Type B pancreatic cell (in vitro differentiated cells): ENCODE results near the gene TMEM178B. TPM values are rescaled to one million over a fixed set of nuclear protein-coding genes. Genes with fewer than 3 reads are reported as not detected.
"Not testable (repeated sequence)": the region's sequence is repeated elsewhere in the genome, so short reads cannot be mapped to it uniquely, and the experiment has no call there.

ENCODE experiments used
- DNase-seq: peaks from one replicate; pipeline ENCODE4 v3.0.0; 2021; ENCODE audit warnings: mixed read lengths; ENCODE audit not compliant: unreplicated experiment; ENCODE audit errors: extremely low spot score
- H3K27ac Mint-ChIP-seq: 2 replicates; pipeline ENCODE4 v1.8.0; 2021; ENCODE audit warnings: mild to moderate bottlenecking, mixed read lengths
- H3K27me3 Mint-ChIP-seq: 2 replicates; pipeline ENCODE4 v1.8.0; 2021; ENCODE audit warnings: mixed read lengths
- H3K36me3 Mint-ChIP-seq: 2 replicates; pipeline ENCODE4 v1.8.0; 2021; ENCODE audit warnings: mixed read lengths
- H3K4me1 Mint-ChIP-seq: one replicate; pipeline ENCODE4 v1.8.0; 2021; ENCODE audit warnings: mixed read lengths; ENCODE audit not compliant: unreplicated experiment
- H3K4me3 Mint-ChIP-seq: 2 replicates; pipeline ENCODE4 v1.8.0; 2021; ENCODE audit warnings: mild to moderate bottlenecking, mixed read lengths
- H3K9me3 Mint-ChIP-seq: 2 replicates; pipeline ENCODE4 v1.8.0; 2021; ENCODE audit warnings: mixed read lengths
- CTCF ChIP-seq: fragments of 200-600 bp; sonication (generic); conservative IDR thresholded peaks from 2 replicates; pipeline ENCODE4 v1.5.0; 2021; ENCODE audit warnings: antibody characterized with exemption, mild to moderate bottlenecking
- total RNA-seq: library from RNA; stranded (reverse); gene quantifications from 2 replicates; pipeline ENCODE4 v1.2.1, GENCODE V29; 2021; ENCODE audit warnings: low replicate concordance

TMEM178B gene
- total RNA-seq, 1 donor from 2014 or later = 8.7 TPM

GRCh38 chr7:141166926-141167325, 93.1 kb downstream of the TMEM178B start:
- no peaks in the 10 kb centered on the region for H3K4me1 Mint-ChIP-seq
- no peak overlapping the region for H3K27ac Mint-ChIP-seq
- H3K36me3 Mint-ChIP-seq = no peaks in the 10 kb centered on the region
- no peak overlapping the region for H3K4me3 Mint-ChIP-seq
- DNase-seq = no peak
- H3K27me3 Mint-ChIP-seq = no peaks in the 10 kb centered on the region
- no peak for TF ChIP-seq CTCF
- no peaks in the 10 kb centered on the region for H3K9me3 Mint-ChIP-seq

GRCh38 chr7:141167381-141167964, 93.6 kb downstream of the TMEM178B start:
- H3K36me3 Mint-ChIP-seq = no peaks in the 10 kb centered on the region
- no peaks in the 10 kb centered on the region for H3K27me3 Mint-ChIP-seq
- H3K9me3 Mint-ChIP-seq = no peaks in the 10 kb centered on the region
- no peak overlapping the region for H3K27ac Mint-ChIP-seq
- TF ChIP-seq CTCF = no peak
- no peaks in the 10 kb centered on the region for H3K4me1 Mint-ChIP-seq
- no peak overlapping the region for H3K4me3 Mint-ChIP-seq
- DNase-seq = no peak

GRCh38 chr7:141169157-141169556, 95.3 kb downstream of the TMEM178B start:
- not testable (repeated sequence) for H3K36me3 Mint-ChIP-seq, H3K4me3 Mint-ChIP-seq, H3K27ac Mint-ChIP-seq, DNase-seq, H3K27me3 Mint-ChIP-seq, H3K4me1 Mint-ChIP-seq, H3K9me3 Mint-ChIP-seq

GRCh38 chr7:141175728-141176127, 101.9 kb downstream of the TMEM178B start:
- not testable (repeated sequence) for DNase-seq, H3K27me3 Mint-ChIP-seq, H3K9me3 Mint-ChIP-seq, H3K27ac Mint-ChIP-seq, H3K4me3 Mint-ChIP-seq, H3K36me3 Mint-ChIP-seq, H3K4me1 Mint-ChIP-seq

- H3K4me3 Mint-ChIP-seq = not testable (repeated sequence)
These were observed 103.3 kb downstream of the TMEM178B start for GRCh38 chr7:141177120-141177519.

GRCh38 chr7:141178486-141179135, 104.7 kb downstream of the TMEM178B start:
- H3K4me3 Mint-ChIP-seq = no peak overlapping the region
- H3K27me3 Mint-ChIP-seq = peaks cover 3% of the 10 kb centered on the region
- H3K27ac Mint-ChIP-seq = no peak overlapping the region
- no peaks in the 10 kb centered on the region for H3K36me3 Mint-ChIP-seq
- DNase-seq = no peak
- no peaks in the 10 kb centered on the region for H3K9me3 Mint-ChIP-seq
- no peak for TF ChIP-seq CTCF
- no peaks in the 10 kb centered on the region for H3K4me1 Mint-ChIP-seq

More at GRCh38 chr7:141177120-141177519, 103.3 kb downstream of the TMEM178B start:
- not testable (repeated sequence) for H3K36me3 Mint-ChIP-seq, H3K4me1 Mint-ChIP-seq, H3K27ac Mint-ChIP-seq, H3K27me3 Mint-ChIP-seq, DNase-seq, H3K9me3 Mint-ChIP-seq

- Mint-ChIP-seq H3K4me1 (no peaks in the 10 kb centered on the region), H3K27me3 (peaks cover 3% of the 10 kb centered on the region), H3K36me3 (no peaks in the 10 kb centered on the region), H3K4me3 (no peak overlapping the region), H3K9me3 (no peaks in the 10 kb centered on the region), H3K27ac (no peak overlapping the region)
- no peak for TF ChIP-seq CTCF
- DNase-seq = no peak
These were observed 107.9 kb downstream of the TMEM178B start for GRCh38 chr7:141181812-141182211.
